ENCODE results near the gene LCK. TPM values are rescaled to one million over a fixed set of nuclear protein-coding genes. Genes with fewer than 3 reads are reported as not detected.

LCK gene
- total and polyA plus RNA-seq, 2 of the 8 experiments (the other 6 are each of a cell fraction or from before 2014, with no cell fraction given), result 75.3 to 122 TPM

DNA sequence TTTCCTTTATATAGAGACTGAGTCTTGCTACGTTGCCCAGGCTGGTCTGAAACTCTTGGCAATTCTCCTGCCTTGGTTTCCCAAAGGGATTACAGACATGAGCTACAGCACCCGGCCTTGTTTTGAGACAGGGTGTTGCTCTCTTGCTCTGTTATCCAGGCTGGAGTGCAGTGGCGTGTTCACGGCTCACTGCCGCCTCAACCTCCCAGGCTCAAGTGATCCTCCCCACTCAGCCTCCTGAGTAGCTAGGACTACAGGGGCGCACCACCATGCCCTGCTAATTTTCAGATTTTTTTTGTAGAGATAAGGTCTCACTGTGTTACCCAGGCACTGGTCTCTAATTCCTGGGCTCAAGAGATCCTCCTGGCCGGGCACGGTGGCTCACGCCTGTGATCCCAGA is 14.8 kb downstream of the LCK start (continued):
- no peak for TF ChIP-seq YY1 (IDR thresholded peaks at IDR 0.05; ENCODE audit: low read depth, low read length)
- no peak for TF ChIP-seq GTF2F1 (IDR thresholded peaks at IDR 0.05; ENCODE audit: borderline replicate concordance, low read depth, low read length)
- no peak for TF ChIP-seq HDAC6 (IDR thresholded peaks at IDR 0.05; ENCODE audit: low read depth, low read length)
